Lower leg skin (tissue), 3 donors: ENCODE data around the gene SYAP1.

Source experiments
- CTCF ChIP-seq, 3 donors: fragments of 450-650 bp; IDR thresholded peaks; one replicate each; pipeline ENCODE4 v1.5.1; 2016; ENCODE audit warnings: antibody characterized with exemption in 3 of 3, mild to moderate bottlenecking in 3 of 3, moderate library complexity in 2 of 3
- POLR2A ChIP-seq, 2 donors: fragments of 450-650 bp; IDR thresholded peaks; one replicate each; pipeline ENCODE4 v1.6.1; 2016 to 2017; ENCODE audit warnings: antibody characterized with exemption in 2 of 2, mild to moderate bottlenecking in 1 of 2, moderate library complexity in 1 of 2

- TF ChIP-seq CTCF (IDR thresholded peaks at IDR 0.05) (no peak), POLR2A (IDR thresholded peaks at IDR 0.05) (no peak)
These were observed 64.0 kb downstream of the SYAP1 start for GRCh38 chrX:16783452-16783851.
